Measurements from ENCODE around the gene ERC2.

ERC2 gene

DNA sequence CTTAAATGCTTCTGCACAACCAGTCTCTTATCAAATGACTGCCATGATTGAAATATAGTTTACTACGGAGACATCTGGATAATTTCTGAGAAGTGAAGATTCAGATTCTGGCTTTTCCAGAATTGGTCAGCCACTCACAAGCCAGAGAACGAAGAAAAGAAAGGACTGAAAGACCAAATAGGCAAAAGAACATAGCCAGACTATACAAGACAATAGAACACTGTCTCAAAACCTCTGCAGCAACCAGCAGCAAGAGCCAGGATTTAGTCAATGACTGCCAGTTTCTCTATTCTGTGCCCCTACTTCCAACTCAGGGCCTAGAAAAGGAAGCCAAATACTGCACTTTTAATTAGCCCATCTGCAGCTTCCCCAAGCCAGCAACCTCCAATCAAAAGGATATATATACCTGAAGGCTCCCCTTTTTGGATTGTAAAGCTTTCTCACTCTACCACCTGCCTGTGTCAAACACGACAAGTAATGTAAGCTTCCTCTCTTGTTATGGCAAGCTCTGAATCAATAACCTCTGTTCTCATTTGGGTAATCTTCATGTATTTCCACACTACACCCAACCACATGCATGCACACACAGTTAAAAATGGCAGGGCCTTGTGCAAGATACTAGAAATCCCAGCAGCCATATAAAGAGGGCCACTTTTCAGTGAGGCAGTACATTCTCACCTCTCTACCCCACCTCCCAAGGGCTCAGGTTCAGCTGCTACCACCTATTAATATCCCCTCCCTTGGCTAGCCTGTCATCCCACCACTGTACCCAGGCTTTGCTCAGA, 97.1 kb downstream of the ERC2 start:
- H3K4me3 ChIP-seq (ENCODE audit: low read depth, low read length), result no peak overlapping the region
- TF ChIP-seq, protein P1, sequence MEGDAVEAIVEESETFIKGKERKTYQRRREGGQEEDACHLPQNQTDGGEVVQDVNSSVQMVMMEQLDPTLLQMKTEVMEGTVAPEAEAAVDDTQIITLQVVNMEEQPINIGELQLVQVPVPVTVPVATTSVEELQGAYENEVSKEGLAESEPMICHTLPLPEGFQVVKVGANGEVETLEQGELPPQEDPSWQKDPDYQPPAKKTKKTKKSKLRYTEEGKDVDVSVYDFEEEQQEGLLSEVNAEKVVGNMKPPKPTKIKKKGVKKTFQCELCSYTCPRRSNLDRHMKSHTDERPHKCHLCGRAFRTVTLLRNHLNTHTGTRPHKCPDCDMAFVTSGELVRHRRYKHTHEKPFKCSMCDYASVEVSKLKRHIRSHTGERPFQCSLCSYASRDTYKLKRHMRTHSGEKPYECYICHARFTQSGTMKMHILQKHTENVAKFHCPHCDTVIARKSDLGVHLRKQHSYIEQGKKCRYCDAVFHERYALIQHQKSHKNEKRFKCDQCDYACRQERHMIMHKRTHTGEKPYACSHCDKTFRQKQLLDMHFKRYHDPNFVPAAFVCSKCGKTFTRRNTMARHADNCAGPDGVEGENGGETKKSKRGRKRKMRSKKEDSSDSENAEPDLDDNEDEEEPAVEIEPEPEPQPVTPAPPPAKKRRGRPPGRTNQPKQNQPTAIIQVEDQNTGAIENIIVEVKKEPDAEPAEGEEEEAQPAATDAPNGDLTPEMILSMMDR (IDR thresholded peaks at IDR 0.05; ENCODE audit: low read depth, low read length), result no peak

DNA sequence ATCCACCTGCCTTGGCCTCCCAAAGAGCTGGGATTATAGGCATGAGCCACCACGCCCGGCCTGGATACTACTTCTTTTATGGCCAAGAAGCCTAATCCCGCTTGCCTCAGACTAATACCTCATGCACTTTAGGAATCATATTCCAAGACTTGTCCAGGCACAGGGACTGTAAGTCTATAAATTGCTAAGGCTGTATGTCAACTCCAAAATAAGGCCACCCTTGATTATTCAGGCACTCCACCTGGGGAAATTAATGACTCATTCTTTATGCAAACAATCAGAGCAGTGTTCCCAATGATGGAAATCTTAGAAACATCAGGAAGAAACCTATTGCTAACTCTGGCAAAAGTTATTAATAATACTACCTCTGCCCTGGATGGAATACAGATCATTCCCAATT, 98.4 kb downstream of the ERC2 start:
- TF ChIP-seq, protein P1 (IDR thresholded peaks at IDR 0.05; ENCODE audit: low read depth, low read length), result no peak
- no peak overlapping the region for H3K4me3 ChIP-seq (ENCODE audit: low read depth, low read length)

DNA sequence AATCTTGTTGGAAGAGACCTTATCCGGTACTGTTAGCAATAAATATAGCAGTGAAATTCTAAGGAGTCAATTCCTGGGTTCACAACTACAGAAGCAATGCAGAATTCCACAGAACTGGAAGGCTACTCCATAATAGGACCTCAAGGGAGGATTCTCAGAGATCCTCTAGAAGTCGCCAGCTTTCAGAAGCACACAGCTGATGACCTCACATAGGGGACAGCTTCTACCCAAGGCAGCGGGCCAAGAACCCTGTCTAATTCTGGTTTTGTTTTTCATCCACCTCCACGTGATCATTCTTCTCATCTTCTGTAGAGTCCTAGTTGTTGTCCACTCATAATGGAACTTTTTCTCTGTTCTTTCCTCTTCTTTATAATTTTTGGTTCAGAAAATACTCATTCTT, 99.4 kb downstream of the ERC2 start:
- TF ChIP-seq, protein P1 (IDR thresholded peaks at IDR 0.05; ENCODE audit: low read depth, low read length), result no peak
- H3K4me3 ChIP-seq (ENCODE audit: low read depth, low read length), result no peak overlapping the region

GRCh38 chr3:56366641-56367162, 101.6 kb downstream of the ERC2 start:
- no peak overlapping the region for H3K4me3 ChIP-seq (ENCODE audit: low read depth, low read length)
- TF ChIP-seq, protein P1 (IDR thresholded peaks at IDR 0.05; ENCODE audit: low read depth, low read length), result no peak

- H3K4me3 ChIP-seq (ENCODE audit: low read depth, low read length), result no peak overlapping the region
- TF ChIP-seq, protein P1 (IDR thresholded peaks at IDR 0.05; ENCODE audit: low read depth, low read length), result no peak
These were observed 102.2 kb downstream of the ERC2 start for GRCh38 chr3:56365905-56366640.

- H3K4me3 ChIP-seq (ENCODE audit: low read depth, low read length), result no peak overlapping the region
- TF ChIP-seq, protein P1 (IDR thresholded peaks at IDR 0.05; ENCODE audit: low read depth, low read length), result no peak
These were observed 103.6 kb downstream of the ERC2 start for GRCh38 chr3:56364665-56365064.

DNA sequence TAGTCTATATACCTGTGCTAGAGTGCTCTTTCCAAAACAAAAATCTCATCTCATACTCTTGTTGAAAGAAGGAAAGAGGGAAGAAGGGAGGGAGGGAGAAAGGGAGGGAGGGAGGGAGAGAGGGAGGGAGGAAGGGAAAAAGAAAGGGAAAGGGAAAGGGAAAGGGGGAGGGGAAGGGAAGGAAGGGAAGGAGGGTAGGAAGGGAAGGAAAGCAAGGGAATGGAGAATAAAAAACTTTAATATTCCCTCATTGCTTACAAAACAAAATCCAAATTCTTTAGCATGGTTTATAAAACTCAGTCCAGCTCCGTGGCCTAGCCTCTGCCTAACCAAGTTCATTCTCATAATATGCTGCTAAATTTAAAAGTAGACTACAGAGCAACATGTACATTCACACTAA, 104.5 kb downstream of the ERC2 start:
- TF ChIP-seq, protein P1 (IDR thresholded peaks at IDR 0.05; ENCODE audit: low read depth, low read length), result no peak
- no peak overlapping the region for H3K4me3 ChIP-seq (ENCODE audit: low read depth, low read length)

Data from WI38 (cell line).